Measurements from ENCODE around the gene RELN.

RELN gene

DNA sequence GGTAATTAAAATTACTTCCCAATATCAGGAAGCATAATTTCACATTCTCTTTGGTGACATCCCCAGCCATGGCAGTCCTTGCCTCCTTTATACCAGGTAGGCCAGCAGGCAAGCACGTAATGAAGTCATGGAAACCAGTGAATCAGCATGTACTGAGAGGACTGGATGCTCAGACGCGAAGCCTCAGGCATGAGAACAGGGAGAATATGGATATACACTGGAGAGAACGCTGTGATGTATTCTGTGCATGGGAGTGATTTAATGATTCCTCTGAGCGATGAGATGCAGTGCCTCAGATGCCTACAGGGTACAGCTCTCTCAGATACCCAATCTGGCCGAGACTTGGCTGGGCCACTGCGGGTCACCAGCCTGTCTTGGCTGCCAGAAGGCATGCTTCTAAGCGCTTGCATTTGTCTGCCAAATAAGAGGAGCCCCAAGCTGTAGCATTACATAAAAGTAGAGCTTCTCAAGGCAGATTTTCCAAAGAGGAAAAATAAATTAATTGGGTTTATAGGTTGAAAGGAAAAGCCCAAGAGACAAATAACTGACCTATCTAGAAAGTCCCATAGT is 238.1 kb downstream of the RELN start:
- Mint-ChIP-seq H3K27ac (no peak overlapping the region), H3K4me3 (no peak overlapping the region), H3K27me3 (ENCODE audit: low read depth, poor library complexity) (peaks cover 4% of the 10 kb centered on the region), H3K4me1 (no peaks in the 10 kb centered on the region), H3K36me3 (ENCODE audit: low read depth) (no peaks in the 10 kb centered on the region), H3K9me3 (no peaks in the 10 kb centered on the region)
- TF ChIP-seq, protein P1, sequence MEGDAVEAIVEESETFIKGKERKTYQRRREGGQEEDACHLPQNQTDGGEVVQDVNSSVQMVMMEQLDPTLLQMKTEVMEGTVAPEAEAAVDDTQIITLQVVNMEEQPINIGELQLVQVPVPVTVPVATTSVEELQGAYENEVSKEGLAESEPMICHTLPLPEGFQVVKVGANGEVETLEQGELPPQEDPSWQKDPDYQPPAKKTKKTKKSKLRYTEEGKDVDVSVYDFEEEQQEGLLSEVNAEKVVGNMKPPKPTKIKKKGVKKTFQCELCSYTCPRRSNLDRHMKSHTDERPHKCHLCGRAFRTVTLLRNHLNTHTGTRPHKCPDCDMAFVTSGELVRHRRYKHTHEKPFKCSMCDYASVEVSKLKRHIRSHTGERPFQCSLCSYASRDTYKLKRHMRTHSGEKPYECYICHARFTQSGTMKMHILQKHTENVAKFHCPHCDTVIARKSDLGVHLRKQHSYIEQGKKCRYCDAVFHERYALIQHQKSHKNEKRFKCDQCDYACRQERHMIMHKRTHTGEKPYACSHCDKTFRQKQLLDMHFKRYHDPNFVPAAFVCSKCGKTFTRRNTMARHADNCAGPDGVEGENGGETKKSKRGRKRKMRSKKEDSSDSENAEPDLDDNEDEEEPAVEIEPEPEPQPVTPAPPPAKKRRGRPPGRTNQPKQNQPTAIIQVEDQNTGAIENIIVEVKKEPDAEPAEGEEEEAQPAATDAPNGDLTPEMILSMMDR (IDR thresholded peaks at IDR 0.05) = no peak
- DNase-seq = no peak

DNA sequence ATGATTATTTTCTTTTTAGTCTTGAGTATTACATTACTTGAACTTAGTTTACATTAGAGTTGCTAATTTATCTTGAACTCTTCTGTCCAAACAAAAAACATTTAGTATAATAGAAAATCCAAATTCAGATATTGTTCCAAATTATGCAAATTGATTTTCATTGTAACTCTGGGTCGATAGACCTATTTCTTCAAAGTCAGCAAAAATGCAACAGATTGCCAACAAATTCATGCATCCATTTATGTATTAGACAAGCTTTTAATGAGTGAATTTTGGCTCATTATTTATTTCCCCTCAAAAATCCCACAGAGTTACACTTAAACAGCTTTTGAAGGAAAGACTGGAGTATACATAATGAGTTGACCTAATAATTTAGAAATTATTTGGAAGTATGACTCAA is 240.8 kb downstream of the RELN start:
- H3K36me3 Mint-ChIP-seq (ENCODE audit: low read depth) = no peaks in the 10 kb centered on the region
- TF ChIP-seq, protein P1 (IDR thresholded peaks at IDR 0.05) = no peak

DNA sequence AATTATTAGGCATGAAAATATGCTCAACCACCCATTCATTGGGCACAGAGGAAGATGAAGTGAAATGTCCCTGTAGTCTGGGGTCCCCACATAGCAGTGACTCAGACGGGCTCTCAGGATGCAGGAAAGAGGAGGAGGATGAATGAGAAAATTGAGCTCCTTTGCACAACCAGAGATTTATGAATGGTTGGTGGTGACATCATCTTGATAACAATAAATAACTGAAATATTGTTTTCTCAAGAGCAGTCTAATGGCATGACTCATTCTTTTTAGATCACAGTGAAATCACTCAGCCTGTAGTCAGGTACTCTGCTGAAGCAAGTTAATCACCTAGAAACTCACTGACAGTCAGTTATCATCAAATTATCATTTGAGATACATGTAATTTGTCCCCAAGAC is 254.1 kb downstream of the RELN start:
- Mint-ChIP-seq H3K4me3 (no peak overlapping the region), H3K9me3 (peaks cover 19% of the 10 kb centered on the region), H3K27ac (no peak overlapping the region), H3K36me3 (ENCODE audit: low read depth) (no peaks in the 10 kb centered on the region), H3K4me1 (peaks cover 10% of the 10 kb centered on the region), H3K27me3 (ENCODE audit: low read depth, poor library complexity) (no peaks in the 10 kb centered on the region)
- no peak for DNase-seq
- TF ChIP-seq, protein P1 (IDR thresholded peaks at IDR 0.05) = no peak

More for the DNA sequence above, 240.8 kb downstream of the RELN start:
- DNase-seq = no peak
- Mint-ChIP-seq H3K4me3 (no peak overlapping the region), H3K27ac (no peak overlapping the region), H3K27me3 (ENCODE audit: low read depth, poor library complexity) (peaks cover 4% of the 10 kb centered on the region), H3K9me3 (peaks cover 10% of the 10 kb centered on the region), H3K4me1 (no peaks in the 10 kb centered on the region)

DNA sequence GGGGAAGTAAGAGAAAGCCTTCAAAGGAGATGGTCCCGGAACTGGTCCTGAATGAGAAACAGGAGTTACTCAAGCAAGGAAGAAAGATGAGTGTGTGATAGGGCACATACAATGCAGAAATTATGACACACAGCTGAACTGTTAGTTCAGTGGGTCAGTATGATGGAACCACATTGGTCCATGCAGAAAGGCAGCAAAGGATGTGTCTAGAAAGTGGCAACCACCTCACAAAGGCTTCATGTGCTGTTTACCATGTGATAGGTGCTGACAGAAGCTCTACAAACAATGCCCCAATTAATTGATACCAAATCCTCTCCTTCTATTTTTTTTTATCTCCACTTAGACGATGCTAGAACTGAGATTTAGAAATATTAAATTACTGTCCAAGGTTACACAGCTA is 258.3 kb downstream of the RELN start:
- H3K4me1 Mint-ChIP-seq = no peaks in the 10 kb centered on the region
- TF ChIP-seq, protein P1 (IDR thresholded peaks at IDR 0.05) = no peak
- no peaks in the 10 kb centered on the region for H3K27me3 Mint-ChIP-seq (ENCODE audit: low read depth, poor library complexity)
- DNase-seq = no peak
- peaks cover 8% of the 10 kb centered on the region for H3K9me3 Mint-ChIP-seq
- no peaks in the 10 kb centered on the region for H3K36me3 Mint-ChIP-seq (ENCODE audit: low read depth)
- H3K27ac Mint-ChIP-seq = no peak overlapping the region
- no peak overlapping the region for H3K4me3 Mint-ChIP-seq

DNA sequence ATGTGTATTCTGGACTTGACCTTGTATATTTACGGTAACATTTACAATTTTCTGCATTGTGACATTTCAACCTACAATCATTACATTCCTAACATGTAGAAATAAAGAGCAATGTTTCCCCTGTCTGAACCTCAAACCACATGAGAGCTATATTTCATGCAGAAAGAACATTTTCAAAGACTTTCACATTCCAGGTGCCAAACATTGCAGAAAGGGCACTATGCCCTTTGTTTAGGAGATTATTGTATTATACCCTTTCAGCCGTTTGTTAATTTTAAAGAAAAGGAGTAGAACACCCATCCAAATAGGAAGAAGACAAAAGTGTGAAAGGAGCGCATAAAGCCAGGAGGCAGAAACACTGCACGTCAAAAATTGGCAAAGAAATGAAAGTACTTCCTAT is 260.4 kb downstream of the RELN start:
- TF ChIP-seq, protein P1 (IDR thresholded peaks at IDR 0.05) = no peak
- Mint-ChIP-seq H3K27me3 (ENCODE audit: low read depth, poor library complexity) (no peaks in the 10 kb centered on the region), H3K27ac (no peak overlapping the region), H3K4me3 (no peak overlapping the region), H3K36me3 (ENCODE audit: low read depth) (no peaks in the 10 kb centered on the region), H3K4me1 (no peaks in the 10 kb centered on the region), H3K9me3 (peaks cover 8% of the 10 kb centered on the region)
- no peak for DNase-seq

DNA sequence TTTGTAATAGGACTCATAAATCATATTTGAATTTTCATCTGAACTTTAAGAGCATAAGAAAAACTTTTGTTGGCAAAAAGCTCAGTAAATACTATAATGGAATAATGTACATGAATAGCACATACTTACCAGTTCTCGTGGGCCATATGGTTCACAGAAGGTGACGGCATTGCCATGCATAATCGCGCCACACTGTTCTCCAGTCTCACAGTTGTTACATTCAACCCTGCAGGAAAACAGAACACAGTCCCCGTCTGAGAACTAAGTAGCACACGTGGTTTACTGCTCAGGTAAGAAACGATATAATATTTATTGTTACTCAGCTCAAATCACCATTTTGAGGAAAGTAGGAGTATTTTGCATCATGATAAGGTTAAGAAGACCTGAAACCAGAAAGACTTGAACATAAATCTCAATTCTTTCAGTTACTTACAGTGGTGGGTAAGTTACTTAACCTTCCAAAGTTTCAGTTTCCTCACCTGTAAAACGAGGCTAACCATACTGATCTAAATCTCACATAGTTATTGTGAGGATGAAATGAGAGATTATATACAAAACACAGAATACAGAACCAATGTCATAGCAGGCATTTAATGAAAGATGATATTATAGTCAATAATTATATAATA is 261.4 kb downstream of the RELN start:
- Mint-ChIP-seq H3K4me3 (no peak overlapping the region), H3K4me1 (no peaks in the 10 kb centered on the region), H3K36me3 (ENCODE audit: low read depth) (no peaks in the 10 kb centered on the region), H3K9me3 (peaks cover 8% of the 10 kb centered on the region), H3K27ac (no peak overlapping the region), H3K27me3 (ENCODE audit: low read depth, poor library complexity) (no peaks in the 10 kb centered on the region)
- DNase-seq = no peak
- TF ChIP-seq, protein P1 (IDR thresholded peaks at IDR 0.05) = no peak
